Measurements from ENCODE around the gene STMN3.

DNA sequence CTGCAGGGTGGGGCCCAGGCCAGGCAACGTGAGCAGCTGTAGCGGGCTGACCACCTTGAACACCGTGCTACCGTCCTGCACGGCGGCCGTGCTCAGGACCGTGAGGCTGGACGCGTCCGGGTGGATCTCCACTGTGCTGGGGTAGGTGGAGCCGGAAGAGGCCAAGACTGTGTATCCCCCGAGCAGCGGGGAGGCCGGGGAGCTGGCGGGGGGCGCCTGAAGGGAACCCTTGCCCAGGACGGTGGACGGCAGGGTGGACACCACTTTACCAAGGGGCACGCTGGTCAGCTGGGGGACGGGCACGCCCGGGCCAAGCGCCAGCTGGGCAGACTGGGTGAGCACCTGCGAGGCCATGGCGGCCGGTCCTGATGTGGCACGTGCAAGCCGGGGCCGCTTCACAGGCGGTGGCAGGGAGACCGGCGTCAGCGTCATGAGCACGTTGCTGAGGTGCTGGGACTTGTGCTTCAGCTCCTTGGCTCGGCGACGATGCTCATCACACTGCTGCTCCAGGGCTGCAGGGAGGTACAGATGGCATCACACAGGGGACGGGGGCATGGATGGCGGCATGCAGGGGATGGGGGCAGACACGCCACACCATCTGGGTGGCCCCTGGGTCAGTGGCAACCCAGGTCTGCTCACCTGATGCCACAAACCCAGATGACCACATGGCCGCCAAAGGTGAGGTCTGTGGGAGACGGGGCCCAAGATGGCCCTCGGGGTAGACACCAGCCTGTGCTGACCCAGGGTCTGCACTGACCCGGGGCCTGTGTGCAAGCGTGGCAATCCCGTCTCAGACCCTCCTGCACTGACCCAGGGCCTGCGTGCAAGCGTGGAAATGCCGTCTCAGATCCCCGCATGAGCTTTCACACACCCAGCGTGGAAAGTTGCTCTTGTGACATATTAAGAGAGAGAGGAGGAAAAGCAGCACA, 62.7 kb downstream of the STMN3 start:
- TF ChIP-seq, protein P1, sequence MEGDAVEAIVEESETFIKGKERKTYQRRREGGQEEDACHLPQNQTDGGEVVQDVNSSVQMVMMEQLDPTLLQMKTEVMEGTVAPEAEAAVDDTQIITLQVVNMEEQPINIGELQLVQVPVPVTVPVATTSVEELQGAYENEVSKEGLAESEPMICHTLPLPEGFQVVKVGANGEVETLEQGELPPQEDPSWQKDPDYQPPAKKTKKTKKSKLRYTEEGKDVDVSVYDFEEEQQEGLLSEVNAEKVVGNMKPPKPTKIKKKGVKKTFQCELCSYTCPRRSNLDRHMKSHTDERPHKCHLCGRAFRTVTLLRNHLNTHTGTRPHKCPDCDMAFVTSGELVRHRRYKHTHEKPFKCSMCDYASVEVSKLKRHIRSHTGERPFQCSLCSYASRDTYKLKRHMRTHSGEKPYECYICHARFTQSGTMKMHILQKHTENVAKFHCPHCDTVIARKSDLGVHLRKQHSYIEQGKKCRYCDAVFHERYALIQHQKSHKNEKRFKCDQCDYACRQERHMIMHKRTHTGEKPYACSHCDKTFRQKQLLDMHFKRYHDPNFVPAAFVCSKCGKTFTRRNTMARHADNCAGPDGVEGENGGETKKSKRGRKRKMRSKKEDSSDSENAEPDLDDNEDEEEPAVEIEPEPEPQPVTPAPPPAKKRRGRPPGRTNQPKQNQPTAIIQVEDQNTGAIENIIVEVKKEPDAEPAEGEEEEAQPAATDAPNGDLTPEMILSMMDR (IDR thresholded peaks at IDR 0.05; ENCODE audit: insufficient read depth, low read length, poor library complexity, severe bottlenecking): no peak
- TF ChIP-seq EZH2phosphoT487 (conservative IDR thresholded peaks at IDR 0.05; ENCODE audit: low read length): no peak
